GM21576 (cell line): Measurements from ENCODE around the gene GBA3.

Experiments
- ATAC-seq: cut with Tn5 transposase; IDR thresholded peaks from one replicate; pipeline ENCODE4 v1.9.1; 2021; ENCODE audit warnings: mild to moderate bottlenecking, moderate library complexity; ENCODE audit not compliant: unreplicated experiment

GBA3 gene

DNA sequence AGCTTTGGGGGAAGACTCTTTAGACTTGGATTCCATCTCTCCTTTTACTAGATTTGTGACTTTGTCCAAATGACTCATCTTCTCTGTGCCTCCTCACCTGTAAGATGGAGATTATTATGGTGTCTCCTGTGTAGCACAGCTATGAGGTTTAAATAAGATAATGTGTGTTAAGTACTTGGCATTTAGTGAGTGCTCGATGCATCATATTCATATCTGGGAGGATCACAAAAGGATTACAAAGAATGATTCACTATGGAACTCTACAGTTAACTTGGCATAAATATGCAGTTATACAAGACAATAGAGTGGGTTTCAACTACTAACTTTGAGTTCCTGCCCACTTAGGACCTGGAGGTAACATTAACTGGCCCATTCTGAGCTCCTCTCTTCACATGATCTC, 2.3 kb downstream of the GBA3 start:
- no peak for ATAC-seq

DNA sequence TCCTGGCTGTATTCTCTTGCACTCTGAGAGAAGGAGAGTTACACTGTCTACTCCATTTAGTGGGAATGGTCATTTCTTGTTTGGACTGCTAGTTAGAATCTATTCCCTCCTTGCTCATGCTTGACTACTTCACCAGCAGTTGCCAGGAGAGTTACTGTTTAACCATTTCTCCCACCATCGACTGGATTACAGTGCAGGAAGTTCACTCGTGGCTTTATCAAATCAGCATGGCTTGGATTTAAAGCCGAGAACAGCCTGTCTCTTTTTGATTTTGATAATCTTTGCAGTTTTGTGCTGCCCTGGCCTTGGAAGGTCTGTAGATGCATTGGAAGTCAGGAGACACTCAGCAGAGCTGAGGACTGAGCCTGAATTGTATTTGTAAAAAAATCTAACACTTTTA, 3.2 kb downstream of the GBA3 start:
- no peak for ATAC-seq

DNA sequence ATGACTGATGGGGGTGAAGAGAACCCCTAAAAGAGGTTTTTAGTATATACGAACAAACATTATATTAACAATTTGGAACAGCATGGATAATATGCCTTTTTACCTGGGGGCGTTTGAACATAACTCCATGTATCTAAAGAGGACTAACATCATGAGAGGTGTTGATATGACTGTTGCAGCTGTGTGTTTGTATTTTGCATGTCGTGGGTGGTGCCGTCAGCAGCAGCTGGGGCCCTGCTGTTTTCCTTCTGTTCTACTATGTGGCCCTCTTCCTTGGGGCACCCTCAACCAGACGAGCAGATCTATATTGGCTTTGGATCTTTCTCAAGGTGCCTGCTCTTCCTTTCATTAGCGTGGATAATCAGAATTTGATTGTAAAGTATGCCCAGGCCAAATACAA, 11.2 kb downstream of the GBA3 start:
- no peak for ATAC-seq

DNA sequence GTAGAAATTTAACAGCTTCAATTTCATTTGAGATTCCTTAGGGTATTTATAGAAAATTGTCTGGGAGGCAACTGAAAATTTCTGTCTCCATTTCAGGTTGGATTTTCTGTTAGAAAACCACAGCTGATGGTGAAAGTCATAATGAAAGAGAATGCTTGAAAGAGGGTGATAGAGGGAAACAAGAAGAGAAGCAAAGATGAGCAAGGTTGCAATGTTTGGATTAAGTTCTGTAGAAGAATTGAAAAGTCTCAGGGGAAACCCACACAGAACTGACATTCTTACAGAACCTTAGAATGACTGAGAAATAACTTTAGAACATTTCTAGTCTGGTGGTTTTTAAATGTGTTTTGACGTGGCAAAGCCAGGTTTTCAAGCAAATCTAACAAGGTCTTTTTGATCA, 14.7 kb downstream of the GBA3 start:
- ATAC-seq, result no peak

DNA sequence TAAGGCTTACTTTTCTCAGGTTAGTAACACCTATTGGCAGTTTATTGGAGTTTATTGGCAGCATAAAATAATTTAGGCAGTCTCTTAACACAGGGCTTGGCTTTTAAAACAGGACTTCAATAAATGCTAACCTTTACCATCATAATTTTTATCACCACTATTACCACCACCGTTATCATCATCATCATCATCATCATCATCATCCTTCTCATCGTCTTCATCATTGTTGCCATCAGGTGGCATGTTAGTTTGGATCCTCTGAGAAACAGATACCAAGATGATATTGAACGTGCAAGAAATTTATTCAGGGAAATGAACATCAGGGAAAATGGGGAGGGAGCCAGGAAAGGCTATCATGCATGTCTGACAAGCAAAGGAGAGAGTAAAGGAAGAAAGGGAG, 16.2 kb downstream of the GBA3 start:
- no peak for ATAC-seq

DNA sequence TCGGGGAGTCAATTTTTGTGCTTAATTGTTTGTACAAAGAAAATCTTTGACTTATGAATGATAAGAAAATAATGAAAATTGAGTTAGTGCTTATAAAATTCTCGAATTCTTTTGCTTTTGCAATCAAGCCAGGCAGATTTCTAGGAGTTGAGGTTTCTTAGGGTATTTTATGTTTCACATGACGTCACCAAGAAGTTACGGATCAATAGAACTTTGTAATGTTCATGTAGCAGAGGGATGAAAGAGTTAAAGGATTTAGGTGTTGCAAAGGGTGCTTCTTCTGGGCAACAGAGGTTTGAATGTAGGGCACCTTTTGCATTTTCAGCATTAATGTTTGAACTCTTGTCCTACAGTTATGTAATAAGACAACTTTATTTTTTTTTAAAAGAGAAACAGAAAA, 19.4 kb downstream of the GBA3 start:
- ATAC-seq, result no peak

DNA sequence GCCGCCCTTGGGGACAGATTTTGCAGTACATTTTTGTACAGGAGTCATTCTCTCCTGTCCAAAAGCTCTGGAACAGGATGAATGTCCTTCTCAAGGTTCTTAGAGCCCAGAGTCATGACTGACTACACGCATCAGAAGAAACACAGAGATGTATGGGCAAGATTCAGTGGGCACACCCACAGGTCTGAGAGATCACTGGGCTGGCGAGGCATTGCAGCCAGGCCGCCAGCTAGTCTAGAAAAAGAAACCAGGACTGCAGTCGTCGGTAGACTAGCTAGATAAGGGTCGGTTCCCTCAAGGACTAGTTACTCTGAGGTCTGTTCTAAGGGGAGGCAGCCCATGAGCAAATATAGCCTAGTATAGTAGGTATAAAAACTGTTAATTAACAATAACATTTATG, 19.8 kb downstream of the GBA3 start:
- no peak for ATAC-seq

DNA sequence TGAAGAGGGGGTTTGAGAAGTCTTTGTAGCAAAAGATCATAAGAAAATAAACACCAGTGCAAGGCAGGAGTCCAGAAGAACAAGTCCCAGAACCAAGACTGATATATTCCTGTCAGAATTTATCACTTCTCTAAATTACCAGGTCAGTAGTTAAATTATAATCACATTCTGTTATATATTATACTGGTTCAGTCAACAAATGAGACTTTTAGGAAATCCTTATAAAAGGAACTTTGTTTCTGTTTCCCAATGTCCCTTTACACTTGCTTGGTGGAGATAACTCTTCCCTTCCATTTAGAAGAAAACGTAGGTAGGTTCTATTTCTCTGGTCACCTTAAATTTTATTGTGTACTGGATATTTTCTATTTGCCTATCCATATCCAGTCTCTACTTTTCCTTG, 21.1 kb downstream of the GBA3 start:
- ATAC-seq, result no peak

DNA sequence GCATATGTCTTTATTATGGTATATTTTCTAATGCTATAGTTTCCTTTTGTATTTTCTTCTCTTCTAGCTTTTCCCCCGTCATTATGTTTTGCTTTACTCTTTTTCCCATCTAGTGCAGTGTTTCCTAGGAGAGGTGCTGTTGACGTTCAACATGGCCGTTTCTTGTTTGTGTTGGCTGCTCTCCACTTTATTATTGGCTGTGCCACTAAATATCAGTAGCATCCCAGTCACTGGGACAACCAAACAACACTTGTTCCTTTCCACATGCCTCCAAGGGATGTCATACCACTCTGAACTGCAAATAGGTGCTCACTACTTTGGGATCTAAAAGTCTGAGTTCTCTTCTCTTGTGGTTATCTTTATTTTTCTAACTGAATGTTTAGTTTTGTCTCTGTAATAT, 26.5 kb downstream of the GBA3 start:
- no peak for ATAC-seq

DNA sequence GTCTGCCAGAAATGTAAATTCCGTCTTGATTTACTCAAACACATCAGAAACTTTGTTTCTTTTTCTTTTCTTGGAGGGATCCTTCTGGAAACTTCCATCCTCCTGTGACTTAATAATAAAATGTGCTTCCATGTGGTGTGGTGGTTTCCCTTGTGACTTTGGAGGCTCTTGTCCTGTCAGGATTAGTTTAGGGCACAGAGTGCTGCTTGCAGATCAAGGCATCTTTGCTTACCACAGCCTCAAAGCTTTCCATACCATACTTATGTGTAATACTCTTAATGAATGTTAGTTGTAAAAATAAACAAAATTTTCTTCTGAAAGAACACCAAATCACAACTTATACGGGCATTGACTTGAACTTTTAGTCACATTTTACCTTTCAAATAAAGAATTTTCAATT, 27.4 kb downstream of the GBA3 start:
- ATAC-seq, result no peak

DNA sequence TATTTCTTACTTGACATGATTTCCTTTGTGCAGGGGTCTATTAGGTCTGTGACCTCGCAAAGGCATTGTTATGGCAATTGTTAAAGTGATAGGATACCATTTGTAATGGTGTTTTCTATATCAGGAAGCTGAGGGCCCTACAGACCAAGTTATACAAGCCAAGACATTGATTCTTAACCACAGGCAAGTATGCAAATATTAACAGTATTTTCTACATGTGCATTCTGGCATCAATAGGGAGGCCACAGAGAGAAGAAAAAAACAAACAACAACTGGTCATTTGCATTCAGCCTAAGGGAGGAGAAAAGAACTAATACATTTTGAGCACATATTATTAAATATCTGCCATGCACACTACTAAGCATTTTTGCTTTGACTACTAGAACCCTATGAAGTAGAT, 28.5 kb downstream of the GBA3 start:
- ATAC-seq, result no peak

DNA sequence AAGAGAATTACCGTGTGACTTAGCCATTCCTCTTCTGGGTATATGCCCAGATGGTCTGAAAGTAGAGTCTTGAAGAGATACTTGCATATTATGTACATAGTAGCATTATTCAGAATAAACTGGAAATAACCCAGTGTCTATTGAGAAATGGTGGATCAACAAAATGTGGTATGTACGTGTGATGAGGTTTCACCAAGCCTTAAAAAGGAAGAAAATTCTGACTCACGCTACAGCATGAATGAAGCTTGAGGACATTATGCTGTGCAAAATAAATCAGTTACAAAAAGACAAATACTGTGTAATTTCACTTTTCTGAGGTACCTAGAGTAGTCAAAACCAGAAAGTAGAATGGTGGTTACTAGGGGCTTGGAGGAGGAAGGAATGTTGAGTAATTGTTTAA, 37.3 kb downstream of the GBA3 start:
- no peak for ATAC-seq

DNA sequence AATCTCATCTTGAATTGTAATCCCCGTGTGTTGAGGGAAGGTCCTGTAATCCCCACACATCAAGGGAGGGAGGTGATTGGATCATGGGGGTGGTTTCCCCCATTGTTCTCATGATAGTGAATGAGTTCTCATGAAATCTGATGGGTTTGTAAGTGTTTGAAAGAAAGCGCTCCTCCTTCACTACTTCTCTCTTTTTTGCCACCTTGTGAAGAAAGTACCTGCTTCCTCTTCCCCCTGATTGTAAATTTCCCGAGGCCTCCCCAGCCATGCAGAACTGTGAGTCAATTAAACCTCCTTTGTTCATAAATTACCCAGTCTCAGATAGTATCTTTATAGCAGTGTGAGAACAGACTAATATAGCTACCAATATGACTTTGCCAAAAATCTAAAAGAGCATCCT, 41.1 kb downstream of the GBA3 start:
- ATAC-seq, result no peak

DNA sequence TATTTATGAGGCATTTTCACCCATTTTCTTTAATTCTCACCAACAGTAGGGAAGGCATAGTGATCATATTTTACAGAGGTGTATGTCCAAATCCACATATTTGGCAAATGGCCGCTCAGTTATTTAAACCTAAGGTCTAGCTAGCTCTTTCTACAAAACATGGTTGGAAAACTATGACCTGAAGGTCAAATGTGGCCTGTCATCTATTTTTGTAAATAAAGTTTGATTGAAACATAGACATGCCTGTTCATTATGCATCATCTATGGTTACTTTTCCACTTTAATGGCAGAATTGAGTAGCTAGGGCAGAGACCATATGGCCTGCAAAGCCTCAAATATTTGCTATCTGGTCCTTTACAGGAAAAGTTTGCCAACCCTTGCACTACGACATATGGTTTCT, 44.2 kb downstream of the GBA3 start:
- ATAC-seq, result no peak

DNA sequence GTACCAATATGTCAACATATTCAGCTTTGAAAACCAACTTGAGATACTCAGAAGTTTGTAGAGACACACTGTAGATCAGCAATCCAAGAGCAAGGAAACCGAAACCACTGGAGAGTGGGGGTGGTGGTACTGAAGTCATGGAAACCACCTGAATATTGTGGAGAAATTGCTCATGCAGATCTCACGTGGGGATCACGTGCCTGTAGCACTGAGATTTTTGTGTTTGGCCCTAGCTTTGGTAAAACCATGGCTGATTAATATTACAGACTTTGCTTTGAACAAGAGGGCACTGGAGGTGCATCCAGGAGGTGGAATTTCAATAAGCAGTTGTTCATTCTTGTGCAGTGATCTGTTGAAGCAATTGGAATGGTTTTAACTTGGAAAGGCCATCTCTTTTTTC, 47.2 kb downstream of the GBA3 start:
- no peak for ATAC-seq

DNA sequence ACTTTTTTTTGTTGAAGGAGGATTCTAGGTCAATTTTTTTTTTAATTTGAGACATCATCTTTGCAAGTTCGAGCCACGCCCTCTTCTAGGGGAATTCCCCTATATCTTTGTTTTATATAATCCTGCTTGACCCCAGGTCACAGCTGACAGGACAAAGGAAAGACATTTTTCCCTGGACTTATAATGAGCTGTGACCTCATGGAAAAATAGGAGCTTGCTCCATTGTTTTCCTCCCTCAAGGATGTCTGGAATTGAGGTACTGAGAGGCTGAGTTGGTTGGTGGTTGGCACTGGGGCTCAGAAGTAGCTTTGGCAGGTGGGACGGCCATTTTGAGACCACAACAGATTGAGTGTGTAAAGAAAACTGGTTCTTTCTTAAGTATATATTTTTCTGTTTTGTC, 49.0 kb downstream of the GBA3 start:
- ATAC-seq, result no peak

DNA sequence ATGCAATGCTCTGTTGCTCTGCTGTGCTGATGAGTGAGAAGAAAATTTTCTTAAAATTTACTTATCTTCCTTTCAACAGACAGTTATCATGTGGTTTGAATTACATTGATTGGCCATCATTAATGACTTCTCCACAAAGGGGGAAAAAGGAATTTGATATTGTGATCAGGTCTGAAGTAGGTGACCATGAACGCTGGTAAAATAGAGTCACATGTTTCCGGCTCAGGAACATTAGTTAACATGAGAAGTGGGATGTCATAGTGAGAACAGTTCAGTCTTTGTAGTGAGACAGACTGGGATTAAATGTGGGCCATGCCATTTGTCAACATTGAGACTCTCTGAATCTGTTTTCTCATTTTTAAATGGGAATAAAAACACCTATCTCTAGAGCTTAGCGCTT, 50.6 kb downstream of the GBA3 start:
- no peak for ATAC-seq

DNA sequence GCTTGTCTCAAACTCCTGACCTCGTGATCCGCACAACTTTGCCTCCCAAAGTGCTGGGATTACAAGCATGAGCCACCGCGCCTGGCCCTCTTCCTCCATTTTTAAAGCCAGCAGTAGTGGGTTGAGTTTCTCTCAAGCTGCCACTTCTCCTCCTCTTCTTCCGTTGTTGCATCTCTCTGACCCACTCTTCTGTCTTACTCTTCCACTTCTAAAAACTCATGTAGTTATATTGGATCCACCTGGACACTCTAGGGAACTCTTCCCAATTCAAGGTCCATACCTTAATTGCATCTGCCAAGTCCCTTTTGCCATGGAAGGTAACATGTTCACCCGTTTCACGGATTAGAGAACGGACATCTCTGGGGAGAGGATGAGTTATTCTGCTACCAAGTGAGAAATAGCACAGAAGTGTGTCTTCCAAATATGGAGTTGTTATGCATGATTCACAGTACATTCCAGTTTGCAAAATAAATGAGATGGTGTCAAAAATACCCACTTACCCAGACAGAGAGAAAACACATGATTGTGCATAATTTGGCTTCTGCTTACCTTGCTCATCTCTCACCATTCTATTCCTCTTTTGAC, 51.8 kb downstream of the GBA3 start:
- ATAC-seq, result no peak

DNA sequence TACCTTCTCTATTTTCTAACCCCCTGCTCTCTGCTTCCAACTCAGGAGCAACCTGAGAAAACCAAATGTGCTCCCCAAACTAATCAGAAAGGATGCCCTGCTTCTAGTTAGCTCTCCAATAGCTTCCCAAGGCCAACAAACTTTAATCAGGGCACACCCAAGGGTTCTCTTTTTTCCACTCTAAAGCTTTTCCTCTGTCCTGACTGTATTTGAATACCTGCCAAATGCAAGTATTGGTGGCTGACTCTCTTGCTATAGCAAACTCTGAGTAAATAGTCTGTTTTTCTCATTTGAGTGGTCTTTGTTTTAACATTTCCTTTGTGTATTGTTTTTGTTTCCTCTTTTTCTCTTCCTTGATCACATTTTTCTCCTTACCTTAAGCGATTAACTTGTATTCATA, 52.5 kb downstream of the GBA3 start:
- ATAC-seq, result no peak

DNA sequence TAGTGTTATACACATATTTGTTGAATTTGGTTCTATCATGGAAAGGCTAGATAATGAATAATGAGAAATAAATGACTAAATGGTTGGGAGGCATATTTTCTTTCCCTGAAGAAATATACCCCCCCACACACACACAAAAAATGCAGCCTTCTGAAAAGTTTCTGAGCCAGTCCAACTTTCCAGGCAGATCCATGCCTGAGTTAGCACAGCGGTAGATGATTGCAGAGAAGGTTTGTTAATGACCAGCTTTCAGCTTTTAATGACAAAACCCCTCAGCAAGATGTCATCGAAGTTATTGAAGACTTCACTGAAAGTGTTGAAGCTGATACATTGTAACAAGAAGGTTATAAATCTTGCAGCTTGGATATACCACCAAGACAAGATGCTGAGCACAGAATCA, 61.4 kb downstream of the GBA3 start:
- ATAC-seq, result no peak

DNA sequence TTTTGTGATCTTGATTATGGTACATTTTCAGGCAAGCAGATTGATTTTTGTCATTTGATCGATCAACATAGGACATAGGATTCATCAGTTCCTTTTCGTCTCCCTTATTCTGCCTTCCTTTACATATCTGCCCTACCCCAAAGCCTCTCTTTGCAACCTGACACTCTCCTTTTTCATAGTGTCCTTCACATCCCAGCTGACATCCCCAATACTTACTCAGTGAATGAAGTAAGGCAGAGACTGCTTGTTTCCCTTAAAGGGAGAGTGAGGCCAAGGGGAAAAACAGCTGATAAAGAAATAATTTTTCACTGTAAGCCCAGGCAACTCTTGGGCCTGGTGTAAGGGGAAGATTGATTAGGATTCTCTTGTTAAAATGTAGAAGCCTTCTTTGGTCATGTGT, 69.8 kb downstream of the GBA3 start:
- ATAC-seq, result no peak

DNA sequence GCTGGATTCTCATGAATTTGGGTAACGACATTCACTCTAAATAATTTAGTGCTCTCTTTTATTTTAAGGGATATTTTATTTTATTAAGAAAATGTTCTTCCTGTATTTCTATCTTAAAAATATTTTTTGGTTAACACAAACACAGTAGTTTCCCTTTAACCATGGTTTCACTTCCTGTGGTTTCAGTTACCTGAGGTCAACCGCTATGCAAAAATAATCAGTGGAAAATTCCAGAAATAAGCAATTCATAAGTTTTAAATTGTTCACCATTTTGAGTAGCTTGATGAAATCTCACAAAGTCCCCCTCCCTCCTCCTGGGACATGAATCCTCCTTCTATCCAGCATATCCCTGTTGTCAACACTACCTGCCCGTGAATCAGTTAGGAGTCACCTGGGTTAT, 71.4 kb downstream of the GBA3 start:
- ATAC-seq, result no peak

DNA sequence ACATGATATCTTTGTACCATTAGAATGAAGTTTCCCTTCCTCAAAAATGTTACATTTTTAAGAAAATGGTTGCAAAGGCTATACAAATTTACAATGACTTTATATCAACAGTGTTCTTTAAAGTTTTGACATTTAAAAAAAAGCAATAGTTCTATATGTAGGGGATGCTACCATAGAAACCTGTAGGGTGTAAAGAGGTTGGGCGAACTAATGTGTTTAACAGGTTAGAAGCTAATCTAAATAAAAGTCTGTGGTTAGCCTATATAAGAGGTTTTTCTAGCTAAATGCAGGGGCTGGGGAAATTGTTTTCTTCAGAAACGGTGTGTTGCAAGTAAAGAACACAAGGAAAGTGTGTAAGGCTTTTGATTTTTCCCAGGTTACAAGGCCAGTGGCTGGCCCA, 73.3 kb downstream of the GBA3 start:
- ATAC-seq, result no peak
